Measurements from ENCODE around the gene CFAP43.
"Not testable (repeated sequence)": the region's sequence is repeated elsewhere in the genome, so short reads cannot be mapped to it uniquely, and the experiment has no call there.

The CFAP43 gene

GRCh38 chr10:104250371-104250770 is 18.2 kb upstream of the CFAP43 start:
- DNase-seq (ENCODE audit: insufficient read length, low spot score) (no peak), FAIRE-seq (no peak)
- TF ChIP-seq SPI1 (IDR thresholded peaks at IDR 0.05; ENCODE audit: low read depth, low read length): no peak
- TF ChIP-seq TAF1 (IDR thresholded peaks at IDR 0.05; ENCODE audit: low read depth, low read length): no peak
- TF ChIP-seq POU2F2 (IDR thresholded peaks at IDR 0.05; ENCODE audit: low read depth, low read length): no peak
- no peak for TF ChIP-seq POLR2A (IDR thresholded peaks at IDR 0.05; ENCODE audit: low read depth, low read length)
- TF ChIP-seq PAX5 (IDR thresholded peaks at IDR 0.05; ENCODE audit: insufficient read depth, low read length, severe bottlenecking): no peak
- no peak for TF ChIP-seq POLR2AphosphoS5 (IDR thresholded peaks at IDR 0.05; ENCODE audit: low read depth, low read length)

GRCh38 chr10:104248931-104249330 is 16.8 kb upstream of the CFAP43 start:
- not testable (repeated sequence) for DNase-seq (ENCODE audit: insufficient read length, low spot score); FAIRE-seq

- no peak for TF ChIP-seq POU2F2 (IDR thresholded peaks at IDR 0.05; ENCODE audit: low read depth, low read length)
- no peak for TF ChIP-seq POLR2AphosphoS5 (IDR thresholded peaks at IDR 0.05; ENCODE audit: low read depth, low read length)
- no peak for TF ChIP-seq PAX5 (IDR thresholded peaks at IDR 0.05; ENCODE audit: insufficient read depth, low read length, severe bottlenecking)
- no peak for TF ChIP-seq SPI1 (IDR thresholded peaks at IDR 0.05; ENCODE audit: low read depth, low read length)
- no peak for TF ChIP-seq TAF1 (IDR thresholded peaks at IDR 0.05; ENCODE audit: low read depth, low read length)
- TF ChIP-seq POLR2A (IDR thresholded peaks at IDR 0.05; ENCODE audit: low read depth, low read length): no peak
- DNase-seq (ENCODE audit: insufficient read length, low spot score): no peak
- FAIRE-seq: no peak
These were observed 15.5 kb upstream of the CFAP43 start for GRCh38 chr10:104247513-104248146.

GRCh38 chr10:104246976-104247375 is 14.8 kb upstream of the CFAP43 start:
- FAIRE-seq: no peak
- no peak for TF ChIP-seq SPI1 (IDR thresholded peaks at IDR 0.05; ENCODE audit: low read depth, low read length)
- no peak for TF ChIP-seq POLR2AphosphoS5 (IDR thresholded peaks at IDR 0.05; ENCODE audit: low read depth, low read length)
- no peak for TF ChIP-seq POU2F2 (IDR thresholded peaks at IDR 0.05; ENCODE audit: low read depth, low read length)
- no peak for TF ChIP-seq TAF1 (IDR thresholded peaks at IDR 0.05; ENCODE audit: low read depth, low read length)
- TF ChIP-seq PAX5 (IDR thresholded peaks at IDR 0.05; ENCODE audit: insufficient read depth, low read length, severe bottlenecking): no peak
- TF ChIP-seq POLR2A (IDR thresholded peaks at IDR 0.05; ENCODE audit: low read depth, low read length): no peak
- no peak for DNase-seq (ENCODE audit: insufficient read length, low spot score)

- FAIRE-seq: no peak
- no peak for DNase-seq (ENCODE audit: insufficient read length, low spot score)
- TF ChIP-seq POLR2AphosphoS5 (IDR thresholded peaks at IDR 0.05; ENCODE audit: low read depth, low read length): no peak
- TF ChIP-seq POLR2A (IDR thresholded peaks at IDR 0.05; ENCODE audit: low read depth, low read length): no peak
- no peak for TF ChIP-seq SPI1 (IDR thresholded peaks at IDR 0.05; ENCODE audit: low read depth, low read length)
- TF ChIP-seq PAX5 (IDR thresholded peaks at IDR 0.05; ENCODE audit: insufficient read depth, low read length, severe bottlenecking): no peak
- TF ChIP-seq TAF1 (IDR thresholded peaks at IDR 0.05; ENCODE audit: low read depth, low read length): no peak
- TF ChIP-seq POU2F2 (IDR thresholded peaks at IDR 0.05; ENCODE audit: low read depth, low read length): no peak
These were observed 13.0 kb upstream of the CFAP43 start for GRCh38 chr10:104245066-104245632.

GRCh38 chr10:104243512-104243911 is 11.3 kb upstream of the CFAP43 start:
- DNase-seq (ENCODE audit: insufficient read length, low spot score) (no peak), FAIRE-seq (no peak)
- TF ChIP-seq POLR2A (IDR thresholded peaks at IDR 0.05; ENCODE audit: low read depth, low read length) (no peak), TAF1 (IDR thresholded peaks at IDR 0.05; ENCODE audit: low read depth, low read length) (no peak), POLR2AphosphoS5 (IDR thresholded peaks at IDR 0.05; ENCODE audit: low read depth, low read length) (no peak), PAX5 (IDR thresholded peaks at IDR 0.05; ENCODE audit: insufficient read depth, low read length, severe bottlenecking) (no peak), SPI1 (IDR thresholded peaks at IDR 0.05; ENCODE audit: low read depth, low read length) (no peak), POU2F2 (IDR thresholded peaks at IDR 0.05; ENCODE audit: low read depth, low read length) (no peak)

GRCh38 chr10:104243009-104243408 is 10.8 kb upstream of the CFAP43 start:
- DNase-seq (ENCODE audit: insufficient read length, low spot score); FAIRE-seq: not testable (repeated sequence)

- TF ChIP-seq POU2F2 (IDR thresholded peaks at IDR 0.05; ENCODE audit: low read depth, low read length) (no peak), TAF1 (IDR thresholded peaks at IDR 0.05; ENCODE audit: low read depth, low read length) (no peak), POLR2A (IDR thresholded peaks at IDR 0.05; ENCODE audit: low read depth, low read length) (no peak), PAX5 (IDR thresholded peaks at IDR 0.05; ENCODE audit: insufficient read depth, low read length, severe bottlenecking) (no peak), POLR2AphosphoS5 (IDR thresholded peaks at IDR 0.05; ENCODE audit: low read depth, low read length) (no peak), SPI1 (IDR thresholded peaks at IDR 0.05; ENCODE audit: low read depth, low read length) (no peak)
- FAIRE-seq (no peak), DNase-seq (ENCODE audit: insufficient read length, low spot score) (no peak)
These were observed 10.4 kb upstream of the CFAP43 start for GRCh38 chr10:104242545-104242944.

- no peak for TF ChIP-seq POLR2A (IDR thresholded peaks at IDR 0.05; ENCODE audit: low read depth, low read length)
- TF ChIP-seq SPI1 (IDR thresholded peaks at IDR 0.05; ENCODE audit: low read depth, low read length): peak; percentile 59
- TF ChIP-seq TAF1 (IDR thresholded peaks at IDR 0.05; ENCODE audit: low read depth, low read length): no peak
- DNase-seq (ENCODE audit: insufficient read length, low spot score): no peak
- no peak for FAIRE-seq
These were observed 7.9 kb upstream of the CFAP43 start for GRCh38 chr10:104240078-104240477.

- DNase-seq (ENCODE audit: insufficient read length, low spot score): no peak
- no peak for TF ChIP-seq POLR2AphosphoS5 (IDR thresholded peaks at IDR 0.05; ENCODE audit: low read depth, low read length)
- no peak for TF ChIP-seq TAF1 (IDR thresholded peaks at IDR 0.05; ENCODE audit: low read depth, low read length)
- no peak for TF ChIP-seq PAX5 (IDR thresholded peaks at IDR 0.05; ENCODE audit: insufficient read depth, low read length, severe bottlenecking)
- TF ChIP-seq POLR2A (IDR thresholded peaks at IDR 0.05; ENCODE audit: low read depth, low read length): no peak
- no peak for TF ChIP-seq POU2F2 (IDR thresholded peaks at IDR 0.05; ENCODE audit: low read depth, low read length)
- no peak for TF ChIP-seq SPI1 (IDR thresholded peaks at IDR 0.05; ENCODE audit: low read depth, low read length)
- FAIRE-seq: no peak
These were observed 3.6 kb upstream of the CFAP43 start for GRCh38 chr10:104235801-104236200.
